ENCODE results near the gene TMEM121. TPM values are rescaled to one million over a fixed set of nuclear protein-coding genes. Genes with fewer than 3 reads are reported as not detected.
A peak's percentile ranks its signal among the peaks of the same experiment; 100 is the strongest.
"Not testable (repeated sequence)": the region's sequence is repeated elsewhere in the genome, so short reads cannot be mapped to it uniquely, and the experiment has no call there.

The TMEM121 gene
- total RNA-seq, 1 donor = 1.8 TPM

DNA sequence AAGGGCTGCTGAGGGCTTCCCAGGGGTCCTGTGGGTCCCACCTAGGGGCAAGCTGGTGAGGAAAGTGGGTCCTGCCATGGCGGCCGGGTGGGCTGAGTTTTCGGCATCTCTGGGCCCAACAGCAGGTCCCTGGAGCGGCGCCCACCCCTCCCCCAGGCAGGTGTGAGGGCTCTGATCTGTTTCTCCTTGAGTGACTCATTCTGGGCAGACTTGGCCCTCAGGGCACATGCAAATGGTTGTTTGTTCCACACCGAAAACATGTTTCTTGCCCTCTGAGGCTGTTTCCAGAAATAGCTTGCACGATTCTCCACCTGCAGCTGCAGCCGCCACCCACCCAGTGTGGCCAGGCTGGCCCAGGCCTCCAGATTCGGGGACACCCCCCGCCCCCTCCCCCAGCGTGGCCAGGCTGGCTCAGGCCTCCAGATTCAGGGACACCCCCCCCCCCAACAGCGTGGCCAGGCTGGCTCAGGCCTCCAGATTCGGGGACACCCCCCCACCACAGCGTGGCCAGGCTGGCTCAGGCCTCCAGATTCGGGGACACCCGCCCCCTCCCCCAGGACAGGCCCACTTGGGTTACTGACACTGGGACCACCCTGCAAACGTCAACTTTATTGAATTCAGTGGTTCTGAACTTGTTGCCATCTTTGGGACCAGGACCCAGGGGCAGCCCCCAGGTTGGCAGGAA lies 48.8 kb downstream of the TMEM121 start:
- not testable (repeated sequence) for H3K4me2 ChIP-seq (ENCODE audit: insufficient read depth, low read length); H3K4me1 ChIP-seq (ENCODE audit: insufficient read depth, low read length)

GRCh38 chr14:105576525-105577088 lies 50.2 kb downstream of the TMEM121 start:
- H3K4me3 ChIP-seq (ENCODE audit: insufficient read depth, low read length) = no peak overlapping the region
- TF ChIP-seq, protein P1, sequence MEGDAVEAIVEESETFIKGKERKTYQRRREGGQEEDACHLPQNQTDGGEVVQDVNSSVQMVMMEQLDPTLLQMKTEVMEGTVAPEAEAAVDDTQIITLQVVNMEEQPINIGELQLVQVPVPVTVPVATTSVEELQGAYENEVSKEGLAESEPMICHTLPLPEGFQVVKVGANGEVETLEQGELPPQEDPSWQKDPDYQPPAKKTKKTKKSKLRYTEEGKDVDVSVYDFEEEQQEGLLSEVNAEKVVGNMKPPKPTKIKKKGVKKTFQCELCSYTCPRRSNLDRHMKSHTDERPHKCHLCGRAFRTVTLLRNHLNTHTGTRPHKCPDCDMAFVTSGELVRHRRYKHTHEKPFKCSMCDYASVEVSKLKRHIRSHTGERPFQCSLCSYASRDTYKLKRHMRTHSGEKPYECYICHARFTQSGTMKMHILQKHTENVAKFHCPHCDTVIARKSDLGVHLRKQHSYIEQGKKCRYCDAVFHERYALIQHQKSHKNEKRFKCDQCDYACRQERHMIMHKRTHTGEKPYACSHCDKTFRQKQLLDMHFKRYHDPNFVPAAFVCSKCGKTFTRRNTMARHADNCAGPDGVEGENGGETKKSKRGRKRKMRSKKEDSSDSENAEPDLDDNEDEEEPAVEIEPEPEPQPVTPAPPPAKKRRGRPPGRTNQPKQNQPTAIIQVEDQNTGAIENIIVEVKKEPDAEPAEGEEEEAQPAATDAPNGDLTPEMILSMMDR (IDR thresholded peaks at IDR 0.05; ENCODE audit: extremely low read depth, low read depth, low read length) = no peak
- no peak overlapping the region for H3K27ac ChIP-seq (ENCODE audit: low read depth, low read length)
- H4K20me1 ChIP-seq (ENCODE audit: insufficient read depth, low read length) = no peaks in the 10 kb centered on the region
- peak; percentile 32 for DNase-seq (ENCODE audit: insufficient read length, low spot score, missing footprints)
- H3K9me3 ChIP-seq (ENCODE audit: low read depth, low read length) = no peaks in the 10 kb centered on the region
- H3K36me3 ChIP-seq (ENCODE audit: insufficient read depth, low read length) = no peaks in the 10 kb centered on the region
- H3K4me2 ChIP-seq (ENCODE audit: insufficient read depth, low read length) = no peak overlapping the region
- H3K4me1 ChIP-seq (ENCODE audit: insufficient read depth, low read length) = no peaks in the 10 kb centered on the region
- H2AFZ ChIP-seq (ENCODE audit: low read length) = no peak overlapping the region
- no peaks in the 10 kb centered on the region for H3K27me3 ChIP-seq (ENCODE audit: insufficient read depth, low read length)
- H3K79me2 ChIP-seq (ENCODE audit: insufficient read depth, low read length) = no peaks in the 10 kb centered on the region

More for the DNA sequence above, 48.8 kb downstream of the TMEM121 start:
- not testable (repeated sequence) for H4K20me1 ChIP-seq (ENCODE audit: insufficient read depth, low read length); DNase-seq (ENCODE audit: insufficient read length, low spot score, missing footprints); H3K79me2 ChIP-seq (ENCODE audit: insufficient read depth, low read length); H3K27me3 ChIP-seq (ENCODE audit: insufficient read depth, low read length); H3K27ac ChIP-seq (ENCODE audit: low read depth, low read length); H3K4me3 ChIP-seq (ENCODE audit: insufficient read depth, low read length); H3K9me3 ChIP-seq (ENCODE audit: low read depth, low read length); H2AFZ ChIP-seq (ENCODE audit: low read length); H3K36me3 ChIP-seq (ENCODE audit: insufficient read depth, low read length)

DNA sequence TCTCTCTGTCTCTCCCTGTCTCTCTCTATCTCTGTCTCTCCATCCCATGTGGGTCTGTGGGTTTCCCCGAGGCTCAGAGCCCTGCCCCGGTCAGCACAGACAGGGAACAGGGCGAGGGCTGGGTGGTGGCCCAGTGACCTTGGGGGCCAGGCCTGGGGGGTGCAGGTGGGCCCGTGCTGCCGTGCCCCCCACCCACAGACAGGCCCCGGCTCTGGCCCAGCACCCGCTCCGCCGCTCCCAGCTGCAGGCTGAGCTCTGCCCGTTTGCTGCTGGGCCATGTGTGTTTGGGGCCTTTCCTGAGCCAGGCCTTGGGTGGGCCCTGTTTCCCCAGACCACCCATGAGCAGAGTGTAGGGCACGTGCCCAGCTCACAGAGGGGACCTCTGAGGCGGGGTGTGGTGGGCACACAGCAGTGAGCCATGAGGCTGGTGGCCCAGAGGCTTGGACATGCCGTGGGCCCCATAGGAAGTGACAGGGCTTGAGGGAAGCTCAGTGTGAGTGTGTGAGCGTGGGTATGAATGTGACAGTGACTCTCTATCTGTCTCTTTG lies 51.0 kb downstream of the TMEM121 start:
- no peaks in the 10 kb centered on the region for H3K79me2 ChIP-seq (ENCODE audit: insufficient read depth, low read length)
- no peaks in the 10 kb centered on the region for H3K36me3 ChIP-seq (ENCODE audit: insufficient read depth, low read length)
- no peak overlapping the region for H3K4me2 ChIP-seq (ENCODE audit: insufficient read depth, low read length)
- H3K9me3 ChIP-seq (ENCODE audit: low read depth, low read length) = no peaks in the 10 kb centered on the region
- no peak overlapping the region for H3K4me3 ChIP-seq (ENCODE audit: insufficient read depth, low read length)
- H4K20me1 ChIP-seq (ENCODE audit: insufficient read depth, low read length) = no peaks in the 10 kb centered on the region
- peak; percentile 62 for DNase-seq (ENCODE audit: insufficient read length, low spot score, missing footprints)
- no peak overlapping the region for H2AFZ ChIP-seq (ENCODE audit: low read length)
- TF ChIP-seq, protein P1 (IDR thresholded peaks at IDR 0.05; ENCODE audit: extremely low read depth, low read depth, low read length) = no peak
- no peaks in the 10 kb centered on the region for H3K4me1 ChIP-seq (ENCODE audit: insufficient read depth, low read length)
- H3K27ac ChIP-seq (ENCODE audit: low read depth, low read length) = no peak overlapping the region
- H3K27me3 ChIP-seq (ENCODE audit: insufficient read depth, low read length) = no peaks in the 10 kb centered on the region

DNA sequence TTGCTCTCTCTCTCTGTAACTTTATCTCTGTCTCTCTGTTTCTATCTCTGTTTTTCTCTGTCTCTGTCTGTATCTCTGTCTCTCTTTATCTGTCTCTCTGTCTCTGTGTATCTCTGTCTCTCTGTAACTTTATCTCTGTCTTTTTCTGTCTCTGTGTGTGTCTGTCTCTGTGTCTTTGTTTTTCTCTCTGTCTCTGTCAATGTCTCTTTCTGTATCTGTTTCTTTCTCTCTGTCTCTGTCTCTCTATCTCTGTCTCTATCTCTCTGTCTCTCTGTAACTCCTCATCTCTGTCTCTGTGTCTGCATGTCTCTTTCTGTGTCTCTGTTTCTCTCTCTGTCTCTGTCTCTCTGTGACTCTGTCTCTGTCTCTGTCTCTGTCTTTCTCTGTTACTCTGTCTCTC lies 51.7 kb downstream of the TMEM121 start:
- Histone ChIP-seq H3K4me2 (ENCODE audit: insufficient read depth, low read length) (no peak overlapping the region), H3K27me3 (ENCODE audit: insufficient read depth, low read length) (no peaks in the 10 kb centered on the region), H3K36me3 (ENCODE audit: insufficient read depth, low read length) (no peaks in the 10 kb centered on the region), H3K79me2 (ENCODE audit: insufficient read depth, low read length) (no peaks in the 10 kb centered on the region), H3K4me3 (ENCODE audit: insufficient read depth, low read length) (no peak overlapping the region), H3K4me1 (ENCODE audit: insufficient read depth, low read length) (no peaks in the 10 kb centered on the region), H2AFZ (ENCODE audit: low read length) (no peak overlapping the region), H4K20me1 (ENCODE audit: insufficient read depth, low read length) (no peaks in the 10 kb centered on the region), H3K9me3 (ENCODE audit: low read depth, low read length) (no peaks in the 10 kb centered on the region), H3K27ac (ENCODE audit: low read depth, low read length) (no peak overlapping the region)
- TF ChIP-seq, protein P1 (IDR thresholded peaks at IDR 0.05; ENCODE audit: extremely low read depth, low read depth, low read length) = no peak
- DNase-seq (ENCODE audit: insufficient read length, low spot score, missing footprints) = no peak

DNA sequence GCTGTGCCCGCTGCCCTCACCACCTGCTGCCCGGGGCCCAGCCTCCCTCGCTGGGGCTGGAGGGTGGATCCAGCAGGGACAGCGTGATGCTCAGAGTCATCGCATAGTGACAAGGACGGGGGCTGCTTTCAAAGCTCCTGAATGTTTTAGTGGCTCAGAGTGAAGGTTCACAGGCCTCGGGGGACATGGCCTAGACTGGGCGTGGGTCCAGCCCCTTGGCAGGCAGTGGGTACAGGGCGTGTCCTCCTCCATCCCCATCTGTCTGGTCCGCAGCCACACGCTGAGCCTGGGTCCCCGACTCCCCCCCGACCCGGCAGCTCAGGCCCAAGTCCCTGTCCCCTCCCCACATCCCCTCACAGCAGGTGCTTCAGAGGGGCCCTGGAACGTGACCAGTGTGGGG lies 52.8 kb downstream of the TMEM121 start:
- not testable (repeated sequence) for H3K36me3 ChIP-seq (ENCODE audit: insufficient read depth, low read length); H3K27ac ChIP-seq (ENCODE audit: low read depth, low read length); DNase-seq (ENCODE audit: insufficient read length, low spot score, missing footprints); H3K4me1 ChIP-seq (ENCODE audit: insufficient read depth, low read length); H3K4me2 ChIP-seq (ENCODE audit: insufficient read depth, low read length); H3K27me3 ChIP-seq (ENCODE audit: insufficient read depth, low read length); H4K20me1 ChIP-seq (ENCODE audit: insufficient read depth, low read length); H3K4me3 ChIP-seq (ENCODE audit: insufficient read depth, low read length); H3K9me3 ChIP-seq (ENCODE audit: low read depth, low read length); H2AFZ ChIP-seq (ENCODE audit: low read length); H3K79me2 ChIP-seq (ENCODE audit: insufficient read depth, low read length)
